Astrocyte (in vitro differentiated cells and primary cell): ENCODE results near the gene FAM227A. TPM values are rescaled to one million over a fixed set of nuclear protein-coding genes. Genes with fewer than 3 reads are reported as not detected.
A peak's percentile ranks its signal among the peaks of the same experiment; 100 is the strongest.

Experiments
- DNase-seq: peaks from one replicate; pipeline ENCODE4 v3.0.0-alpha.2; 2010; ENCODE audit warnings: low read depth
- FAIRE-seq: peaks from 2 replicates; lab custom pipeline; 2011; peaks lifted over from hg19 to GRCh38; lab: Jason Lieb, UNC
- H2AFZ ChIP-seq: 2 replicates; pipeline ENCODE4 v1.6.0; 2012; ENCODE audit warnings: low read depth, low read length, inconsistent platforms
- H3K27ac ChIP-seq: 2 replicates; pipeline ENCODE4 v1.5.1; 2011; ENCODE audit warnings: low read depth, low read length, inconsistent platforms
- H3K27me3 ChIP-seq: 2 replicates; pipeline ENCODE4 v1.6.0; 2011; ENCODE audit warnings: low read length, inconsistent platforms; ENCODE audit not compliant: insufficient read depth
- H3K36me3 ChIP-seq: 2 replicates; pipeline ENCODE4 v1.5.1; 2011; ENCODE audit warnings: low read length, inconsistent platforms; ENCODE audit not compliant: insufficient read depth
- H3K4me1 ChIP-seq: 2 replicates; pipeline ENCODE4 v1.5.1; 2011; ENCODE audit warnings: low read length, inconsistent platforms; ENCODE audit not compliant: insufficient read depth
- H3K4me2 ChIP-seq: 2 replicates; pipeline ENCODE4 v1.6.0; 2012; ENCODE audit warnings: low read length, inconsistent platforms
- H3K4me3 ChIP-seq: 2 replicates; pipeline ENCODE4 v1.5.1; 2011; ENCODE audit warnings: low read depth, mild to moderate bottlenecking, low read length, inconsistent platforms; ENCODE audit not compliant: insufficient read depth
- H3K79me2 ChIP-seq: 2 replicates; pipeline ENCODE4 v1.6.0; 2012; ENCODE audit warnings: mild to moderate bottlenecking, low read length, inconsistent platforms; ENCODE audit not compliant: insufficient read depth
- H3K9ac ChIP-seq: 2 replicates; pipeline ENCODE4 v1.6.0; 2012; ENCODE audit warnings: mild to moderate bottlenecking, low read length, inconsistent platforms
- H3K9me3 ChIP-seq: 2 replicates; pipeline ENCODE4 v1.5.1; 2012; ENCODE audit warnings: low read depth, mild to moderate bottlenecking, low read length, inconsistent platforms; ENCODE audit not compliant: insufficient read depth
- H4K20me1 ChIP-seq: 2 replicates; pipeline ENCODE4 v1.6.0; 2012; ENCODE audit warnings: low read length, inconsistent platforms; ENCODE audit not compliant: insufficient read depth
- H3K27ac Mint-ChIP-seq: one replicate; pipeline ENCODE4 v1.8.0; 2021; ENCODE audit warnings: mild to moderate bottlenecking, mixed read lengths; ENCODE audit not compliant: unreplicated experiment
- H3K27me3 Mint-ChIP-seq: one replicate; pipeline ENCODE4 v1.8.0; 2021; ENCODE audit warnings: low read depth, mixed read lengths; ENCODE audit not compliant: unreplicated experiment
- H3K36me3 Mint-ChIP-seq: one replicate; pipeline ENCODE4 v1.8.0; 2021; ENCODE audit warnings: low read depth, mixed read lengths; ENCODE audit not compliant: unreplicated experiment
- H3K4me1 Mint-ChIP-seq: one replicate; pipeline ENCODE4 v1.8.0; 2021; ENCODE audit warnings: low read depth, mixed read lengths; ENCODE audit not compliant: unreplicated experiment
- H3K4me3 Mint-ChIP-seq: one replicate; pipeline ENCODE4 v1.8.0; 2021; ENCODE audit warnings: mild to moderate bottlenecking, moderate library complexity, mixed read lengths; ENCODE audit not compliant: unreplicated experiment
- H3K9me3 Mint-ChIP-seq: one replicate; pipeline ENCODE4 v1.8.0; 2021; ENCODE audit warnings: mild to moderate bottlenecking, mixed read lengths; ENCODE audit not compliant: unreplicated experiment
- EZH2 ChIP-seq: IDR thresholded peaks from 2 replicates; pipeline ENCODE4 v1.6.1; 2012; ENCODE audit warnings: mild to moderate bottlenecking, low read length, inconsistent platforms; ENCODE audit not compliant: insufficient read depth
- total RNA-seq: library from RNA; stranded (reverse); gene quantifications from 2 replicates; pipeline ENCODE4 v1.2.1, GENCODE V29; 2021
- TF ChIP-seq, protein P1 (sequence below): IDR thresholded peaks from 2 replicates; pipeline ENCODE4 v1.5.1; 2011; ENCODE audit warnings: low read depth, mild to moderate bottlenecking, inconsistent platforms, low read length, moderate library complexity; ENCODE audit not compliant: insufficient read depth

FAM227A gene
- total RNA-seq, 1 donor from 2014 or later = 3.4 TPM

DNA sequence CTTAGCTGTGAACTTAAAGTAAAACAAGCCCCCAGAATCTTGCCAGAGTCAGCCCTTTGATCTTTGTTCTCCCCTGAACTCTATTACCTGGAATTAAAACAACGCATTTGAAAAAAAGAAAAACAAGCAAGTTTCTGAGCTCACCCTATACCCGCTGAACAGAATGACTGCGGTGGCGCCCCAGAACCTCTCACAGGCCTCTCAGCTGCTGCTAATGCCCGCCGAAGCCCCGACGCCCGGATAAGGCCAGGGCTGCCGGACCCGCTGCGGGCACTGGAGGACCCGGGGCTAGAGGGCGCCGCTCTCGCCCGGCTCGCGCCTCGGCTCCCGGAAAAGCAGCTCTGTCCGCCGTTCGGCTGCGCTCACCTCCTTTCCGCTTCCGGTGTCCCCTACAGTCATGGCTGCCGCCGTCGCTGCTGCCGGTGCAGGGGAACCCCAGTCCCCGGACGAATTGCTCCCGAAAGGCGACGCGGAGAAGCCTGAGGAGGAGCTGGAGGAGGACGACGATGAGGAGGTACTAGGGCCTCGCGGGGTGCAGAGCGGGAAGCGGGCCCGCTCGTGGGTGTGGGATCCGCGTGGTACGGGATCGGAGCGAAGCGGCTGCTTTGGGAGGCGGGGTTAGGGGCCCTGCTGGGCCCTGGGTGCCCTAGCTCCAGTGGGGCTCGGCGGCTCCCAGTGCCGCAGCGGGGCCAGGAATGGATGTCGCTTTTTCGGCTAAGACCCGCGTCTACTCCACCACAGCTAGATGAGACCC lies 25.6 kb upstream of the FAM227A start, which contains the start of gene TOMM22:
TSS of gene TOMM22 (plus strand) at position 376 of the 754 bp plus-strand sequence. CDS start at position 398, 22 bp downstream.
- no peaks in the 10 kb centered on the region for H4K20me1 ChIP-seq
- no peaks in the 10 kb centered on the region for H3K9me3 ChIP-seq
- H2AFZ ChIP-seq = peak within 1 kb of the TSS; percentile 100
- H3K9me3 Mint-ChIP-seq = no peaks in the 10 kb centered on the region
- no peaks in the 10 kb centered on the region for H3K27me3 ChIP-seq
- H3K4me1 ChIP-seq = peaks cover 10% of the 10 kb centered on the region
- H3K4me3 Mint-ChIP-seq = peak within 1 kb of the TSS; percentile 98
- H3K36me3 ChIP-seq = peaks cover 19% of the 10 kb centered on the region
- H3K36me3 Mint-ChIP-seq = peaks cover 20% of the 10 kb centered on the region
- H3K4me3 ChIP-seq = peak within 1 kb of the TSS; percentile 94
- TF ChIP-seq EZH2 = no peak
- TF ChIP-seq, protein P1, sequence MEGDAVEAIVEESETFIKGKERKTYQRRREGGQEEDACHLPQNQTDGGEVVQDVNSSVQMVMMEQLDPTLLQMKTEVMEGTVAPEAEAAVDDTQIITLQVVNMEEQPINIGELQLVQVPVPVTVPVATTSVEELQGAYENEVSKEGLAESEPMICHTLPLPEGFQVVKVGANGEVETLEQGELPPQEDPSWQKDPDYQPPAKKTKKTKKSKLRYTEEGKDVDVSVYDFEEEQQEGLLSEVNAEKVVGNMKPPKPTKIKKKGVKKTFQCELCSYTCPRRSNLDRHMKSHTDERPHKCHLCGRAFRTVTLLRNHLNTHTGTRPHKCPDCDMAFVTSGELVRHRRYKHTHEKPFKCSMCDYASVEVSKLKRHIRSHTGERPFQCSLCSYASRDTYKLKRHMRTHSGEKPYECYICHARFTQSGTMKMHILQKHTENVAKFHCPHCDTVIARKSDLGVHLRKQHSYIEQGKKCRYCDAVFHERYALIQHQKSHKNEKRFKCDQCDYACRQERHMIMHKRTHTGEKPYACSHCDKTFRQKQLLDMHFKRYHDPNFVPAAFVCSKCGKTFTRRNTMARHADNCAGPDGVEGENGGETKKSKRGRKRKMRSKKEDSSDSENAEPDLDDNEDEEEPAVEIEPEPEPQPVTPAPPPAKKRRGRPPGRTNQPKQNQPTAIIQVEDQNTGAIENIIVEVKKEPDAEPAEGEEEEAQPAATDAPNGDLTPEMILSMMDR = peak; percentile 45
- H3K4me1 Mint-ChIP-seq = peaks cover 2% of the 10 kb centered on the region
- H3K27ac Mint-ChIP-seq = peak within 1 kb of the TSS; percentile 92
- peaks cover 20% of the 10 kb centered on the region for H3K79me2 ChIP-seq
- no peaks in the 10 kb centered on the region for H3K27me3 Mint-ChIP-seq
- DNase-seq = peak; percentile 75
- H3K27ac ChIP-seq = peak within 1 kb of the TSS; percentile 76
- peak within 1 kb of the TSS; percentile 94 for H3K9ac ChIP-seq
- peak within 1 kb of the TSS; percentile 95 for H3K4me2 ChIP-seq
- FAIRE-seq = no peak

DNA sequence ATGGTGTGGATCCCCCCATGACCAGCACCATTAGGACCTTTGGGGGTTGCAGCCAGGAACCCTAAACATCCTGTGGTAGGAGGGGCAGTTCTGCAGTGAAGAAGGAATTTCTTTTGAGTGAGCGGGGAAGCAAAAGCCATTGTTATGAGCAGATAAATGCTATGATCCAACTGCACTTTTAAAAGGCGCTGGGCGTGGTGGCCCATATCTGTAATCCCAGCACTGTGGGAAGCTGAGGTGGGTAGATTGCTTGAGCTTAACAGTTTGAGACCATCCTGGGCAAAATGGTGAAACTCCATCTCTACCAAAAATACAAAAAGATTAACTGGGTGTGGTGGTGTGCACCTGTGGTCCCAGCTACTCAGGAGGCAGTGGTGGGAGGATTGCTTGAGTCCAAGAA lies 19.6 kb upstream of the FAM227A start:
- H3K4me3 ChIP-seq = no peak overlapping the region
- H3K4me1 Mint-ChIP-seq = no peaks in the 10 kb centered on the region
- no peaks in the 10 kb centered on the region for H3K27me3 ChIP-seq
- H3K4me2 ChIP-seq = no peak overlapping the region
- no peaks in the 10 kb centered on the region for H3K9me3 Mint-ChIP-seq
- FAIRE-seq (no peak), DNase-seq (no peak)
- TF ChIP-seq, protein P1 = no peak
- no peak for TF ChIP-seq EZH2
- H3K27ac Mint-ChIP-seq = no peak overlapping the region
- H3K9me3 ChIP-seq = no peaks in the 10 kb centered on the region
- H3K36me3 ChIP-seq = peaks cover 6% of the 10 kb centered on the region
- H3K36me3 Mint-ChIP-seq = peaks cover 19% of the 10 kb centered on the region
- H3K79me2 ChIP-seq = no peaks in the 10 kb centered on the region
- H3K4me1 ChIP-seq = no peaks in the 10 kb centered on the region
- H3K27me3 Mint-ChIP-seq = no peaks in the 10 kb centered on the region
- H3K9ac ChIP-seq = no peak overlapping the region
- H3K27ac ChIP-seq = no peak overlapping the region
- no peak overlapping the region for H3K4me3 Mint-ChIP-seq
- no peak overlapping the region for H2AFZ ChIP-seq
- H4K20me1 ChIP-seq = no peaks in the 10 kb centered on the region

DNA sequence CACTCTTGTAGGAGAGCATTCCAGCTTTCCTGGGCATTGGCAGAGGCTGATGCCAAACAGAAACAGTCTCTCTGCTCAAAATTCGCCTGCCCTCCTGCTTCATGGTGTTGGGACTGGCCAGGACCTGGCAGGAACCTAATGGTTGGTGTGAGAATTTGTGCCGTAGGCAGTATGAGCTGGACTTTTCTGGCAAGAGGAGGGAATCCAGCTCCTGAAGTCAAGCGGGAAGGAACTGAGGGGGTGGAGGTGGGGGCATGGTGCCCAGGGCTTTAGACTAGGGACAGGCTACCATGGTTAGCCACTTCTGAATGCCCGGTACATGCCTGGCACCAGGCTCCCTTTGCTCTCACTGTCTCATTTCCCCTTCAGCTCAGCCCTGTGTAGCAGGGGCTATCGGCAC lies 18.7 kb upstream of the FAM227A start:
- H3K4me3 Mint-ChIP-seq = no peak overlapping the region
- H3K27ac Mint-ChIP-seq = no peak overlapping the region
- no peak for TF ChIP-seq EZH2
- TF ChIP-seq, protein P1 = no peak
- no peaks in the 10 kb centered on the region for H3K4me1 ChIP-seq
- peaks cover 6% of the 10 kb centered on the region for H3K36me3 ChIP-seq
- no peak for FAIRE-seq
- H2AFZ ChIP-seq = no peak overlapping the region
- H3K9me3 Mint-ChIP-seq = no peaks in the 10 kb centered on the region
- H4K20me1 ChIP-seq = no peaks in the 10 kb centered on the region
- no peaks in the 10 kb centered on the region for H3K27me3 Mint-ChIP-seq
- no peaks in the 10 kb centered on the region for H3K27me3 ChIP-seq
- no peak overlapping the region for H3K27ac ChIP-seq
- H3K4me1 Mint-ChIP-seq = no peaks in the 10 kb centered on the region
- no peak overlapping the region for H3K4me2 ChIP-seq
- no peak for DNase-seq
- H3K36me3 Mint-ChIP-seq = peaks cover 22% of the 10 kb centered on the region
- H3K4me3 ChIP-seq = no peak overlapping the region
- no peaks in the 10 kb centered on the region for H3K79me2 ChIP-seq
- no peak overlapping the region for H3K9ac ChIP-seq
- H3K9me3 ChIP-seq = no peaks in the 10 kb centered on the region
